ENCODE results near the gene DNM3.

The DNM3 gene

GRCh38 chr1:172184506-172185191 is 343.4 kb downstream of the DNM3 start:
- 57% methylated on average over 3 of the region's 4 CpGs for WGBS
- peak overlapping the region; percentile 71 for H4K91ac ChIP-seq (ENCODE audit: low read length)
- no peak overlapping the region for H2AK5ac ChIP-seq (ENCODE audit: low read length, severe bottlenecking)
- no peaks in the 10 kb centered on the region for H3K27me3 ChIP-seq (ENCODE audit: control insufficient read depth in 1 of 2, insufficient read depth in 1 of 2, low read length in 2 of 2)
- no peaks in the 10 kb centered on the region for H3K4me1 ChIP-seq (ENCODE audit: control insufficient read depth, insufficient read depth, low read depth, low read length)
- peak overlapping the region in 1 of 2 experiments; percentile 25 for H3K14ac ChIP-seq (ENCODE audit: low read length in 2 of 2)
- peak overlapping the region; percentile 78 to 82 for H2BK12ac ChIP-seq (ENCODE audit: low read length in 2 of 2)
- H3K36me3 ChIP-seq (ENCODE audit: control insufficient read depth in 1 of 2, insufficient read depth in 2 of 2, low read depth in 1 of 2, low read length in 2 of 2) = no peaks in the 10 kb centered on the region
- H2BK15ac ChIP-seq (ENCODE audit: low read depth, poor library complexity, severe bottlenecking) = no peak overlapping the region
- DNase-seq = peak; percentile 14
- H2BK120ac ChIP-seq (ENCODE audit: low read depth, low read length) = no peak overlapping the region
- no peak overlapping the region for H2AFZ ChIP-seq (ENCODE audit: low read depth, low read length)
- H3K4ac ChIP-seq (ENCODE audit: low read depth in 1 of 2, low read length in 2 of 2) = peak overlapping the region in 1 of 2 experiments; percentile 59
- no peaks in the 10 kb centered on the region for H3K9me3 ChIP-seq (ENCODE audit: control insufficient read depth, low read length)
- peak overlapping the region; percentile 30 to 66 for H3K18ac ChIP-seq (ENCODE audit: low read depth in 1 of 2, low read length in 2 of 2)
- no peak overlapping the region for H2BK5ac ChIP-seq (ENCODE audit: low read depth, low read length, poor library complexity, severe bottlenecking)
- no peak overlapping the region for H3K27ac ChIP-seq (ENCODE audit: low read length, poor library complexity, severe bottlenecking)
- no peak overlapping the region for H3K9ac ChIP-seq (ENCODE audit: low read length)
- no peaks in the 10 kb centered on the region for H3K79me1 ChIP-seq (replicated peaks; ENCODE audit: low read length, poor library complexity, severe bottlenecking)
- H3K23ac ChIP-seq (ENCODE audit: low read length in 2 of 2) = no peak overlapping the region
- no peak overlapping the region for H4K8ac ChIP-seq (ENCODE audit: low read length)
- H3K4me2 ChIP-seq (ENCODE audit: low read length, poor library complexity, severe bottlenecking) = no peak overlapping the region
- H3K4me3 ChIP-seq (ENCODE audit: insufficient read depth in 1 of 2, low read depth in 1 of 2, low read length in 2 of 2) = no peak overlapping the region

DNA sequence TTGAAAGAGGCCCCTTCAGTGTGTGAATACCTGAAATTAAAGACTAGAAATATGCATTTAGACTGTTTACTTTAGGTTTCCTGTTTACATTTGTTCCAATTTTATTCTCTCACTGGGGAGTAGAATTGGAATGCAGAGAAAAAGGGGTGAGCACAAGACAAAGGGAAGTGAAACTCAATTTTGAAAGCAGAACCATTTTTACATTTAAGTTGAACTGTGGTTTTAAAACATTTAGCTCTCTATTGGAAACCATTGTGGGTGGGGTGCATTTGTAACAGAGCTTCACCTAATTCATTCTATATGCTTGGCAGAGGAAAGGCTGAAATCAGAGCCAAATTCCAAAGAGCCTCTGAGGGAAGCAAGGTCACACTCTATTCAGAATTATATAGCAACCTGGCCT is 343.9 kb downstream of the DNM3 start:
- H3K79me1 ChIP-seq (replicated peaks; ENCODE audit: low read length, poor library complexity, severe bottlenecking) = no peaks in the 10 kb centered on the region
- no peak overlapping the region for H3K4ac ChIP-seq (ENCODE audit: low read depth in 1 of 2, low read length in 2 of 2)
- H3K23ac ChIP-seq (ENCODE audit: low read length in 2 of 2) = no peak overlapping the region
- no peak overlapping the region for H2BK120ac ChIP-seq (ENCODE audit: low read depth, low read length)
- peak overlapping the region in 1 of 2 experiments; percentile 66 for H3K18ac ChIP-seq (ENCODE audit: low read depth in 1 of 2, low read length in 2 of 2)
- H2BK5ac ChIP-seq (ENCODE audit: low read depth, low read length, poor library complexity, severe bottlenecking) = no peak overlapping the region
- no peak overlapping the region for H3K14ac ChIP-seq (ENCODE audit: low read length in 2 of 2)
- H2BK12ac ChIP-seq (ENCODE audit: low read length in 2 of 2) = peak overlapping the region in 1 of 2 experiments; percentile 82
- H3K27me3 ChIP-seq (ENCODE audit: control insufficient read depth in 1 of 2, insufficient read depth in 1 of 2, low read length in 2 of 2) = no peaks in the 10 kb centered on the region
- no peak overlapping the region for H3K27ac ChIP-seq (ENCODE audit: low read length, poor library complexity, severe bottlenecking)
- peak; percentile 15 for DNase-seq
- no peak overlapping the region for H4K91ac ChIP-seq (ENCODE audit: low read length)
- no peak overlapping the region for H2BK15ac ChIP-seq (ENCODE audit: low read depth, poor library complexity, severe bottlenecking)
- H2AFZ ChIP-seq (ENCODE audit: low read depth, low read length) = no peak overlapping the region
- no peaks in the 10 kb centered on the region for H3K4me1 ChIP-seq (ENCODE audit: control insufficient read depth, insufficient read depth, low read depth, low read length)
- H2AK5ac ChIP-seq (ENCODE audit: low read length, severe bottlenecking) = no peak overlapping the region
- no peak overlapping the region for H3K4me2 ChIP-seq (ENCODE audit: low read length, poor library complexity, severe bottlenecking)
- H4K8ac ChIP-seq (ENCODE audit: low read length) = no peak overlapping the region
- H3K9ac ChIP-seq (ENCODE audit: low read length) = peak overlapping the region; percentile 23
- H3K36me3 ChIP-seq (ENCODE audit: control insufficient read depth in 1 of 2, insufficient read depth in 2 of 2, low read depth in 1 of 2, low read length in 2 of 2) = no peaks in the 10 kb centered on the region
- H3K4me3 ChIP-seq (ENCODE audit: insufficient read depth in 1 of 2, low read depth in 1 of 2, low read length in 2 of 2) = no peak overlapping the region
- no peaks in the 10 kb centered on the region for H3K9me3 ChIP-seq (ENCODE audit: control insufficient read depth, low read length)

DNA sequence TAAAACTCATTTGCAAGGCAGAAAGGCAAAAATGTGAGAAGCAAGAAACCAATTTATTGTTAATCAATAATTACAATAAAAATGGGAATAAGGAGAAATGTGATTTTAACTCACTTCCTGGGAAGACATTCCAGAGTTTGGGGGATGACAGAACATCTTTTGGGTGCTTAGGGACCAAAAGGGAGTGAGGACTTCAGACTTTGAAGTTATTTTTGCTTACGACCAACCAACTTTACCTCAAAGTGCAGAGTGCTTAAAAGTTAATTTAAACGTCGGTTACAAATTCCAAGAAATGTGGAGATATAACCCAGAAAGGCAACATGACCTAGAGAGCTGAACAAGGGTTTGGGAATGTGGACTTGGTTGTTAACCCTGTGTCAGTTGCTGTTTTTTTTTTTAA is 344.7 kb downstream of the DNM3 start:
- Histone ChIP-seq H3K27me3 (ENCODE audit: control insufficient read depth in 1 of 2, insufficient read depth in 1 of 2, low read length in 2 of 2) (no peaks in the 10 kb centered on the region), H3K4me3 (ENCODE audit: insufficient read depth in 1 of 2, low read depth in 1 of 2, low read length in 2 of 2) (no peak overlapping the region), H3K27ac (ENCODE audit: low read length, poor library complexity, severe bottlenecking) (no peak overlapping the region), H3K79me1 (replicated peaks; ENCODE audit: low read length, poor library complexity, severe bottlenecking) (no peaks in the 10 kb centered on the region), H3K4me2 (ENCODE audit: low read length, poor library complexity, severe bottlenecking) (no peak overlapping the region), H2BK120ac (ENCODE audit: low read depth, low read length) (no peak overlapping the region), H4K8ac (ENCODE audit: low read length) (no peak overlapping the region), H4K91ac (ENCODE audit: low read length) (no peak overlapping the region), H3K18ac (ENCODE audit: low read depth in 1 of 2, low read length in 2 of 2) (no peak overlapping the region), H3K9me3 (ENCODE audit: control insufficient read depth, low read length) (no peaks in the 10 kb centered on the region), H3K23ac (ENCODE audit: low read length in 2 of 2) (no peak overlapping the region), H3K9ac (ENCODE audit: low read length) (no peak overlapping the region), H3K36me3 (ENCODE audit: control insufficient read depth in 1 of 2, insufficient read depth in 2 of 2, low read depth in 1 of 2, low read length in 2 of 2) (no peaks in the 10 kb centered on the region), H3K4me1 (ENCODE audit: control insufficient read depth, insufficient read depth, low read depth, low read length) (no peaks in the 10 kb centered on the region), H2AK5ac (ENCODE audit: low read length, severe bottlenecking) (no peak overlapping the region), H3K14ac (ENCODE audit: low read length in 2 of 2) (no peak overlapping the region), H2BK5ac (ENCODE audit: low read depth, low read length, poor library complexity, severe bottlenecking) (no peak overlapping the region), H2BK12ac (ENCODE audit: low read length in 2 of 2) (no peak overlapping the region), H2BK15ac (ENCODE audit: low read depth, poor library complexity, severe bottlenecking) (no peak overlapping the region), H3K4ac (ENCODE audit: low read depth in 1 of 2, low read length in 2 of 2) (no peak overlapping the region), H2AFZ (ENCODE audit: low read depth, low read length) (no peak overlapping the region)
- DNase-seq = no peak
- 79% methylated on average over 3 of the region's 3 CpGs for WGBS

DNA sequence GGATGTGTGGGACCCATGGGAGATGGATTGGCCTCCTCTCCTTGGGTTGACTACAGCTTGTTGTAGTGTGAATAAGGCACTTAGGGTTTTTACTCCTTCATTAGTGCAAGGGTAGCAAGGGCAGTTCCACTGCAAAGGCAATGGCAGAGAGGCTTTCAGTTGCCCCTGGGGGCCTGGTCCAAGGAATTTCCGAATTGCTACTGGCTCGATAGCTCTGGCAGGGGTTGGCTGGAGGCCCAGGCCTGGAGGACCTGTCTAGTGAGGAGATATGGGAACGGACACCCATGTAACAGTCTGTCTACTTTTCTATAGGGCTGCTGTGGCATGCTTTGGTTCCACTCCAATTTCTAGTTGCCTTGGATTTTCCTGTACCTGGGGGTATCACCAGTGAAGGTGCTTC is 360.3 kb downstream of the DNM3 start:
- Histone ChIP-seq H3K79me1 (replicated peaks; ENCODE audit: low read length, poor library complexity, severe bottlenecking) (no peaks in the 10 kb centered on the region), H3K23ac (ENCODE audit: low read length in 2 of 2) (peak overlapping the region in 1 of 2 experiments; percentile 14), H4K8ac (ENCODE audit: low read length) (peak overlapping the region; percentile 27), H3K4ac (ENCODE audit: low read depth in 1 of 2, low read length in 2 of 2) (peak overlapping the region; percentile 68 to 88), H3K27ac (ENCODE audit: low read length, poor library complexity, severe bottlenecking) (no peak overlapping the region), H3K9ac (ENCODE audit: low read length) (no peak overlapping the region), H3K4me3 (ENCODE audit: insufficient read depth in 1 of 2, low read depth in 1 of 2, low read length in 2 of 2) (no peak overlapping the region), H3K18ac (ENCODE audit: low read depth in 1 of 2, low read length in 2 of 2) (peak overlapping the region; percentile 79 to 80), H3K9me3 (ENCODE audit: control insufficient read depth, low read length) (peaks cover 29% of the 10 kb centered on the region), H2BK12ac (ENCODE audit: low read length in 2 of 2) (peak overlapping the region; percentile 83 to 92), H3K4me2 (ENCODE audit: low read length, poor library complexity, severe bottlenecking) (no peak overlapping the region), H2BK5ac (ENCODE audit: low read depth, low read length, poor library complexity, severe bottlenecking) (peak overlapping the region; percentile 33), H2BK15ac (ENCODE audit: low read depth, poor library complexity, severe bottlenecking) (peak overlapping the region; percentile 89), H3K36me3 (ENCODE audit: control insufficient read depth in 1 of 2, insufficient read depth in 2 of 2, low read depth in 1 of 2, low read length in 2 of 2) (no peaks in the 10 kb centered on the region), H3K14ac (ENCODE audit: low read length in 2 of 2) (peak overlapping the region in 1 of 2 experiments; percentile 83), H2BK120ac (ENCODE audit: low read depth, low read length) (peak overlapping the region; percentile 65), H2AFZ (ENCODE audit: low read depth, low read length) (no peak overlapping the region), H3K27me3 (ENCODE audit: control insufficient read depth in 1 of 2, insufficient read depth in 1 of 2, low read length in 2 of 2) (no peaks in the 10 kb centered on the region), H3K4me1 (ENCODE audit: control insufficient read depth, insufficient read depth, low read depth, low read length) (no peaks in the 10 kb centered on the region), H4K91ac (ENCODE audit: low read length) (peak overlapping the region; percentile 84), H2AK5ac (ENCODE audit: low read length, severe bottlenecking) (no peak overlapping the region)
- 97% methylated on average over 3 of the region's 3 CpGs for WGBS
- no peak for DNase-seq
